OCI-LY7 (cell line): ENCODE data around the gene IMMP2L. TPM values are rescaled to one million over a fixed set of nuclear protein-coding genes. Genes with fewer than 3 reads are reported as not detected.

ENCODE experiments used
- BruUV-seq: library from RNA; stranded (reverse); fragments of 400-500 nt; replicated peaks from 2 replicates; lab custom pipeline; 2021; lab: Mats Ljungman, UMichigan
- CTCF ChIA-PET: fragments of 300-600 bp; sonication (Branson Sonifier 250); formaldehyde crosslinking; loops from one replicate; lab custom pipeline; 2022; ENCODE audit warnings: antibody characterized with exemption; ENCODE audit not compliant: unreplicated experiment; lab: Charles Lee
- POLR2A ChIA-PET: fragments of 300-600 bp; sonication (Branson Sonifier 250); formaldehyde crosslinking; loops from one replicate; lab custom pipeline; 2022; ENCODE audit warnings: antibody characterized with exemption; lab: Charles Lee
- DNase-seq: peaks from one replicate; pipeline ENCODE4 v3.0.0-alpha.2; 2015; ENCODE audit warnings: low spot score
- H2AFZ ChIP-seq: fragments of 200-600 bp; sonication (generic), shearing (Covaris generic); 2 replicates; pipeline ENCODE4 v1.6.1; 2014; ENCODE audit warnings: mild to moderate bottlenecking, antibody characterized with exemption, low read length, moderate library complexity
- H3K27ac ChIP-seq: fragments of 200-600 bp; sonication (generic); 2 replicates; pipeline ENCODE4 v1.5.1; 2014; ENCODE audit warnings: mixed run types, low read depth, mild to moderate bottlenecking, moderate library complexity, low read length, inconsistent platforms; ENCODE audit not compliant: poor library complexity, severe bottlenecking
- H3K36me3 ChIP-seq: fragments of 200-600 bp; sonication (generic); 2 replicates; pipeline ENCODE4 v1.6.1; 2014; ENCODE audit warnings: mild to moderate bottlenecking, antibody characterized with exemption, low read length, moderate library complexity, mixed read lengths; ENCODE audit not compliant: insufficient read depth
- H3K4me1 ChIP-seq: fragments of 200-600 bp; sonication (generic); 2 replicates; pipeline ENCODE4 v1.5.1; 2014; ENCODE audit warnings: mild to moderate bottlenecking, low read length; ENCODE audit not compliant: insufficient read depth, poor library complexity, severe bottlenecking
- H3K4me2 ChIP-seq: fragments of 200-600 bp; sonication (generic); 2 replicates; pipeline ENCODE4 v1.6.1; 2014; ENCODE audit warnings: mild to moderate bottlenecking, low read length
- H3K4me3 ChIP-seq: fragments of 200-600 bp; sonication (generic); 2 replicates; pipeline ENCODE4 v1.5.1; 2014; ENCODE audit warnings: mild to moderate bottlenecking, low read depth, low read length; ENCODE audit not compliant: poor library complexity, severe bottlenecking
- H3K79me2 ChIP-seq: fragments of 200-600 bp; sonication (generic); 2 replicates; pipeline ENCODE4 v1.6.1; 2016; ENCODE audit warnings: low read depth, mild to moderate bottlenecking, low read length, moderate library complexity, mixed read lengths; ENCODE audit not compliant: insufficient read depth
- H3K9me2 ChIP-seq: fragments of 200-600 bp; sonication (generic); 2 replicates; pipeline ENCODE4 v1.6.1; 2016; ENCODE audit warnings: mild to moderate bottlenecking, low read length, mixed read lengths; ENCODE audit not compliant: insufficient read depth
- H3K9me3 ChIP-seq: fragments of 200-600 bp; sonication (generic); 2 replicates; pipeline ENCODE4 v1.6.1; 2014; ENCODE audit warnings: mild to moderate bottlenecking, mixed run types, low read length, mixed read lengths
- H4K20me1 ChIP-seq: fragments of 200-600 bp; sonication (generic); 2 replicates; pipeline ENCODE4 v1.6.1; 2014; ENCODE audit warnings: mild to moderate bottlenecking, antibody characterized with exemption, low read length, moderate library complexity, mixed read lengths; ENCODE audit not compliant: insufficient read depth
- EZH2phosphoT487 ChIP-seq: fragments of 200-600 bp; sonication (generic); IDR thresholded peaks from 2 replicates; pipeline ENCODE4 v1.6.1; 2018; ENCODE audit warnings: low read depth, borderline replicate concordance, mild to moderate bottlenecking, mixed run types, antibody characterized with exemption, low read length, moderate library complexity, mixed read lengths
- intact Hi-C: fragments of 100-400 bp; cut with micrococcal nuclease; formaldehyde crosslinking; loops from one replicate; pipeline ENCODE4 v1.10.0; 2022; ENCODE audit not compliant: unreplicated experiment
- total RNA-seq, 2 experiments: library from RNA; depleted of rRNA in 1 of 2; stranded (reverse); fragments of >200 nt in 1 of 2; shearing (Covaris generic) in 1 of 2; gene quantifications; 2 replicates each; pipeline ENCODE4 v1.2.3, GENCODE V29; 2014 to 2022
- TF ChIP-seq, protein P1 (sequence below): fragments of 200-600 bp; sonication (generic); conservative IDR thresholded peaks from 2 replicates; pipeline ENCODE4 v1.5.1; 2014; ENCODE audit warnings: mild to moderate bottlenecking, antibody characterized with exemption, low read length, moderate library complexity, mixed read lengths

The IMMP2L gene
- total RNA-seq, 2 experiments from 2014 or later = 8.0 to 25.4 TPM

DNA sequence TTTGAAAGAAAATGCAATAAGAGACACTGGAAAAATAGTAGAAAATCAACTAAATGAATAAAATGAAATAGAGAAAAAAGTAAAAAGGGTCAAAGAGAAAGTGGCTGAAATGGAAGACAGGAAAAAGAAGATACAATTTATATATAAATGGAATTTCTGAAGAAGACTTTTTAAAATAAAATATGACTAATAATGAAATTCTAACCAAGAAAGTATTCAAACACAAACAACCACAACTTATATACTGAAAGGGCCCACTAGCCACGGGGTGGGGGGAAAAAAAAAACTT, 232.1 kb downstream of the IMMP2L start:
- CTCF ChIA-PET = no interaction called here
- Histone ChIP-seq H3K4me3 (no peak overlapping the region), H2AFZ (no peak overlapping the region), H3K79me2 (no peaks in the 10 kb centered on the region), H3K9me2 (no peaks in the 10 kb centered on the region), H3K4me1 (no peaks in the 10 kb centered on the region), H3K4me2 (no peak overlapping the region), H3K36me3 (no peaks in the 10 kb centered on the region), H4K20me1 (no peaks in the 10 kb centered on the region), H3K9me3 (no peaks in the 10 kb centered on the region), H3K27ac (no peak overlapping the region)
- POLR2A ChIA-PET = no interaction called here
- intact Hi-C loops = no loop called here
- no TSS peak for BruUV-seq
- DNase-seq = no peak
- no peak for TF ChIP-seq EZH2phosphoT487
- TF ChIP-seq, protein P1, sequence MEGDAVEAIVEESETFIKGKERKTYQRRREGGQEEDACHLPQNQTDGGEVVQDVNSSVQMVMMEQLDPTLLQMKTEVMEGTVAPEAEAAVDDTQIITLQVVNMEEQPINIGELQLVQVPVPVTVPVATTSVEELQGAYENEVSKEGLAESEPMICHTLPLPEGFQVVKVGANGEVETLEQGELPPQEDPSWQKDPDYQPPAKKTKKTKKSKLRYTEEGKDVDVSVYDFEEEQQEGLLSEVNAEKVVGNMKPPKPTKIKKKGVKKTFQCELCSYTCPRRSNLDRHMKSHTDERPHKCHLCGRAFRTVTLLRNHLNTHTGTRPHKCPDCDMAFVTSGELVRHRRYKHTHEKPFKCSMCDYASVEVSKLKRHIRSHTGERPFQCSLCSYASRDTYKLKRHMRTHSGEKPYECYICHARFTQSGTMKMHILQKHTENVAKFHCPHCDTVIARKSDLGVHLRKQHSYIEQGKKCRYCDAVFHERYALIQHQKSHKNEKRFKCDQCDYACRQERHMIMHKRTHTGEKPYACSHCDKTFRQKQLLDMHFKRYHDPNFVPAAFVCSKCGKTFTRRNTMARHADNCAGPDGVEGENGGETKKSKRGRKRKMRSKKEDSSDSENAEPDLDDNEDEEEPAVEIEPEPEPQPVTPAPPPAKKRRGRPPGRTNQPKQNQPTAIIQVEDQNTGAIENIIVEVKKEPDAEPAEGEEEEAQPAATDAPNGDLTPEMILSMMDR = no peak

DNA sequence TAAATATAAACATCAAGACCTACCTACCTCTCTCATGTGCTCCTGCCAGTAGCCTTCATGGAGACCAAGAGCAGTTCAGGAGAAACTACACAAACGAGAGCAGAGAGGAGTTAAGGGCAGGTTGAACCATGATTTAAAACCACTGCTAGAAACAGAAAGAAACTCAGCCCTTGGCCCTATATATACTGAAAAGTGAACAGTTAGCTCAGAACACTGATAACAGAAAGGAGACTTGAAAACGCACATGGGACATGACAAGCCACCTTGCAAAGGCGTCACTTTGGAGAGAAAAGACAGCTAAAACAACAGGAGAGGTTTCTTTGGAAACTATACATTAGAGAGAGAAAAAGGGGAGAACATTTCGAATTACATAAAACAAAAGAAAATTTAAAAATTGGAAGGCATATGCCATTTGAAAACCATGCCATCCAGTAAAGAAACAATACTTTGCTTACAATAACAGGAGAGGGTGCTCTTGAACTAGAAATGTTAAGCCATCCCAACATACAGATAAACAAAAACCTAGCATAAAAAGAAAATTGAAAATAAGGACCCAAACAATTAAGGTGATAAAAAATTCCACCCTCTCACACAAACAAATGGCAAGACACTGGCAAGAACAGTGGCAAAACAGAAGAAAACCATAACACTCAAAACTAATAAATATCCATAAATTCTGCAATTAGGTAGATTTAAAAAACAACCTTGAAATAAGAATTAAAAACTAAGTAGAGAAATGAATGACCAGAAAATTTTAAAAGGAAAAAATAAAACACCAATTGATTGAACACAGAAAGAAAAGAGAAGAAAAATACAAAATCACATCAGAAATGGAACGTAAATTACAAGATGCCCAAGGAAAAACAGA, 232.7 kb downstream of the IMMP2L start:
- no peak overlapping the region for H3K27ac ChIP-seq
- no peaks in the 10 kb centered on the region for H3K9me2 ChIP-seq
- no TSS peak for BruUV-seq
- no peak overlapping the region for H3K4me2 ChIP-seq
- no peaks in the 10 kb centered on the region for H4K20me1 ChIP-seq
- no peaks in the 10 kb centered on the region for H3K36me3 ChIP-seq
- no peak for DNase-seq
- no peak overlapping the region for H3K4me3 ChIP-seq
- TF ChIP-seq, protein P1 = no peak
- no peak for TF ChIP-seq EZH2phosphoT487
- ChIA-PET POLR2A (no interaction called here), CTCF (no interaction called here)
- H3K9me3 ChIP-seq = no peaks in the 10 kb centered on the region
- no peaks in the 10 kb centered on the region for H3K79me2 ChIP-seq
- H2AFZ ChIP-seq = no peak overlapping the region
- H3K4me1 ChIP-seq = no peaks in the 10 kb centered on the region
- intact Hi-C loops = loop anchor here (10.0 kb wide), 1 partner anchor 235 kb away; the partner anchor contains the start of gene IMMP2L

DNA sequence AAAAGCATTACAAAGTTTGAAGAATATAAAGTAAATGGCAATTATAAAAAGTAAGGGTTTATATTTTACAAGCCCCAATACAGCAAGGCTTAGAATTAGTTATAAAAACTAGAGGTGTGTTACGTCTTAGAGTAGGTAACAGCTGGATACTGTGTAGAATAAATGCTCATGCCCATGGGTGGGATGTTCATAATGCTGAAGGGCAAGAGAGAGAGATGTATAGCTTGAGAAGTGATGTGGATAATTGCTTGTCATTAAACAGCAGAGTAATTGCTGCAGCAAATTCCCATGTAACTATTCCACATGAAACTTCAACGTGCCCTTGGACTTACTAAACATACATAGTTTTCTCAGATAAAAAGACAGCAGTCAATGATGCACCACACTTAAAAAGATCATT, 233.8 kb downstream of the IMMP2L start:
- ChIA-PET POLR2A (interaction anchor here (1.7 kb wide), 1 partner anchor 22 kb away, joined by 6 read pairs; no protein-coding TSS in a partner anchor), CTCF (no interaction called here)
- Histone ChIP-seq H3K4me2 (no peak overlapping the region), H3K9me2 (no peaks in the 10 kb centered on the region), H3K36me3 (no peaks in the 10 kb centered on the region), H3K4me3 (no peak overlapping the region), H3K9me3 (no peaks in the 10 kb centered on the region), H3K4me1 (no peaks in the 10 kb centered on the region), H3K27ac (no peak overlapping the region), H3K79me2 (no peaks in the 10 kb centered on the region), H2AFZ (no peak overlapping the region), H4K20me1 (no peaks in the 10 kb centered on the region)
- intact Hi-C loops = loop anchor here (10.0 kb wide), 1 partner anchor 236 kb away; the partner anchor contains the start of gene IMMP2L
- DNase-seq = no peak
- TF ChIP-seq, protein P1 = no peak
- TF ChIP-seq EZH2phosphoT487 = no peak
- no TSS peak for BruUV-seq
